Measurements from ENCODE around the gene BCS1L.

BCS1L gene

GRCh38 chr2:218710687-218711549, 51.4 kb downstream of the BCS1L start, which contains the start of gene TTLL4:
Gene TTLL4, plus strand, starts transcription at chr2:218710835. Its CDS starts 26,842 bp downstream, at chr2:218737677.
- peak; percentile 79 for DNase-seq (ENCODE audit: extremely low read depth, low read depth)
- H3K4me3 ChIP-seq (replicated peaks; ENCODE audit: low read depth, low read length), result peak within 1 kb of the TSS; percentile 83
- TF ChIP-seq, protein P1, sequence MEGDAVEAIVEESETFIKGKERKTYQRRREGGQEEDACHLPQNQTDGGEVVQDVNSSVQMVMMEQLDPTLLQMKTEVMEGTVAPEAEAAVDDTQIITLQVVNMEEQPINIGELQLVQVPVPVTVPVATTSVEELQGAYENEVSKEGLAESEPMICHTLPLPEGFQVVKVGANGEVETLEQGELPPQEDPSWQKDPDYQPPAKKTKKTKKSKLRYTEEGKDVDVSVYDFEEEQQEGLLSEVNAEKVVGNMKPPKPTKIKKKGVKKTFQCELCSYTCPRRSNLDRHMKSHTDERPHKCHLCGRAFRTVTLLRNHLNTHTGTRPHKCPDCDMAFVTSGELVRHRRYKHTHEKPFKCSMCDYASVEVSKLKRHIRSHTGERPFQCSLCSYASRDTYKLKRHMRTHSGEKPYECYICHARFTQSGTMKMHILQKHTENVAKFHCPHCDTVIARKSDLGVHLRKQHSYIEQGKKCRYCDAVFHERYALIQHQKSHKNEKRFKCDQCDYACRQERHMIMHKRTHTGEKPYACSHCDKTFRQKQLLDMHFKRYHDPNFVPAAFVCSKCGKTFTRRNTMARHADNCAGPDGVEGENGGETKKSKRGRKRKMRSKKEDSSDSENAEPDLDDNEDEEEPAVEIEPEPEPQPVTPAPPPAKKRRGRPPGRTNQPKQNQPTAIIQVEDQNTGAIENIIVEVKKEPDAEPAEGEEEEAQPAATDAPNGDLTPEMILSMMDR (IDR thresholded peaks at IDR 0.05; ENCODE audit: low read depth, low read length, missing control alignments), result peak; percentile 73

DNA sequence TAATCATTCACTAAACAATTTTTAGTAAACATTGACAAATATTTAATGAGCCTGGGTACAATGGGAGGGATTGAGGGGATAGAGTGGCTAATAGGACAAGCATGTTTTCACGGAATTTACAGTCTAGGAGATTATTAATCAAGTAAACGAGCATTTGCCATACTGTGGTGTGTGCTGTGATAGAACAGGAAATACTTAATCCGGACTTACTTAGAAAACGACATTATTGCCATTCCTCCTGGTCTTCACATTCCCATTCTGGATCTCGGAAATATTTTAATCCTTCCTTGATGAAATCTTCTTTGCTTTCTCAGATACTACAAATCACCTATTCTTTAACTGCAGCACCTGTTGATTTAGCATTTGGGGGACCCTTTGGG, 52.1 kb downstream of the BCS1L start:
- TF ChIP-seq, protein P1 (IDR thresholded peaks at IDR 0.05; ENCODE audit: low read depth, low read length, missing control alignments), result no peak
- peak overlapping the region; percentile 83 for H3K4me3 ChIP-seq (replicated peaks; ENCODE audit: low read depth, low read length)
- DNase-seq (ENCODE audit: extremely low read depth, low read depth), result no peak

Measured in HFF-Myc (cell line).